Gastrocnemius medialis (tissue), 4 donors: ENCODE measurements around the gene DNAJC21. TPM values are rescaled to one million over a fixed set of nuclear protein-coding genes. Genes with fewer than 3 reads are reported as not detected.

Experiments
- ATAC-seq, 2 donors: fragments of 150-250 bp; one replicate each; pipeline ENCODE4 v1.9.1; 2016
- DNase-seq, 2 donors: peaks; one replicate each; pipeline ENCODE4 v3.0.0-alpha.2; 2019
- H3K27ac ChIP-seq, 4 donors: fragments of 200-600 bp; sonication (generic); 1 replicate in 1 of 4; 2 replicates in 3 of 4; pipeline ENCODE4 v1.5.1; 2016 to 2018; ENCODE audit warnings: mild to moderate bottlenecking in 2 of 4, moderate library complexity in 1 of 4
- H3K27me3 ChIP-seq, 3 donors: fragments of 200-600 bp; sonication (generic) in 2 of 3; 1 replicate in 1 of 3; 2 replicates in 2 of 3; pipeline versions ENCODE4 v1.5.1 to v1.6.0; 2016 to 2019; ENCODE audit warnings: mild to moderate bottlenecking in 1 of 3, moderate library complexity in 1 of 3
- H3K36me3 ChIP-seq, 2 donors: fragments of 200-600 bp; sonication (generic) in 1 of 2; one replicate each; pipeline ENCODE4 v1.5.1; 2017 to 2018
- H3K4me1 ChIP-seq, 2 donors: fragments of 200-600 bp; sonication (generic) in 1 of 2; one replicate each; pipeline ENCODE4 v1.5.1; 2016 to 2017; ENCODE audit warnings: mild to moderate bottlenecking in 2 of 2
- H3K4me3 ChIP-seq, 4 donors: fragments of 200-600 bp; sonication (generic) in 3 of 4; 1 replicate in 1 of 4; 2 replicates in 3 of 4; pipeline ENCODE4 v1.5.1; 2016 to 2019; ENCODE audit warnings: mild to moderate bottlenecking in 2 of 4
- H3K9me3 ChIP-seq, 3 donors: fragments of 200-600 bp; sonication (generic) in 2 of 3; 1 replicate in 1 of 3; 2 replicates in 2 of 3; pipeline ENCODE4 v1.5.1; 2016 to 2019
- CTCF ChIP-seq, 5 experiments: fragments of 450-650 bp in 3 of 5; fragments of 200-600 bp in 2 of 5; sonication (generic) in 2 of 5; IDR thresholded peaks in 4 of 5; conservative IDR thresholded peaks in 1 of 5; 1 replicate in 4 of 5; 2 replicates in 1 of 5; pipeline ENCODE4 v1.5.1; 2016 to 2019; ENCODE audit warnings: antibody characterized with exemption in 5 of 5, mild to moderate bottlenecking in 3 of 5, moderate library complexity in 3 of 5
- POLR2A ChIP-seq, 2 donors: fragments of 450-650 bp; IDR thresholded peaks; one replicate each; pipeline ENCODE4 v1.6.1; 2017; ENCODE audit warnings: antibody characterized with exemption in 2 of 2, mild to moderate bottlenecking in 2 of 2, moderate library complexity in 2 of 2
- in situ Hi-C, 4 donors: fragments of 200-750 bp; cut with MboI; loops; one replicate each; pipeline versions ENCODE4 v1.15.0 to v1.8.0; 2017; ENCODE audit warnings: low sequenced_read_pairs in 4 of 4
- intact Hi-C: fragments of 100-400 bp; cut with DNase I; formaldehyde crosslinking; loops from one replicate; pipeline ENCODE4 v1.15.1; 2023; ENCODE audit warnings: low total_unique reads
- total RNA-seq, 4 donors: library from RNA; depleted of rRNA; stranded (reverse); fragments of >200 nt; gene quantifications; one replicate each; pipeline versions ENCODE4 v1.1.0 to v1.2.3, GENCODE V29; 2016

Gene DNAJC21
- total RNA-seq, 4 donors from 2014 or later: 40.9 to 81.7 (median 74.7) TPM

GRCh38 chr5:34977934-34978613 lies 48.7 kb downstream of the DNAJC21 start:
- Histone ChIP-seq H3K9me3 (no peaks in the 10 kb centered on the region), H3K4me1 (no peaks in the 10 kb centered on the region), H3K36me3 (no peaks in the 10 kb centered on the region), H3K4me3 (no peak overlapping the region), H3K27me3 (no peaks in the 10 kb centered on the region), H3K27ac (no peak overlapping the region)
- TF ChIP-seq POLR2A (IDR thresholded peaks at IDR 0.05) (no peak), CTCF (IDR thresholded peaks at IDR 0.05 in 4 of 5, conservative IDR thresholded peaks at IDR 0.05 in 1 of 5) (no peak)
- in situ Hi-C loops (no loop called here), intact Hi-C loops (no loop called here)
- no peak for DNase-seq
- no peak for ATAC-seq

GRCh38 chr5:34978681-34979080 lies 49.3 kb downstream of the DNAJC21 start:
- Histone ChIP-seq H3K4me3 (no peak overlapping the region), H3K4me1 (no peaks in the 10 kb centered on the region), H3K36me3 (no peaks in the 10 kb centered on the region), H3K9me3 (no peaks in the 10 kb centered on the region), H3K27me3 (no peaks in the 10 kb centered on the region), H3K27ac (no peak overlapping the region)
- TF ChIP-seq POLR2A (IDR thresholded peaks at IDR 0.05) (no peak), CTCF (IDR thresholded peaks at IDR 0.05 in 4 of 5, conservative IDR thresholded peaks at IDR 0.05 in 1 of 5) (no peak)
- in situ Hi-C loops: no loop called here
- DNase-seq (no peak), ATAC-seq (no peak)
- intact Hi-C loops: no loop called here

- ATAC-seq (no peak), DNase-seq (no peak)
- TF ChIP-seq CTCF (IDR thresholded peaks at IDR 0.05 in 4 of 5, conservative IDR thresholded peaks at IDR 0.05 in 1 of 5) (no peak), POLR2A (IDR thresholded peaks at IDR 0.05) (no peak)
- H3K9me3 ChIP-seq: peaks cover 0 to 5% (median 2%) of the 10 kb centered on the region in 3 donors
- H3K27me3 ChIP-seq: no peaks in the 10 kb centered on the region
- H3K27ac ChIP-seq: no peak overlapping the region
- no peaks in the 10 kb centered on the region for H3K36me3 ChIP-seq
- H3K4me3 ChIP-seq: no peak overlapping the region
- in situ Hi-C loops: no loop called here
- intact Hi-C loops: no loop called here
- no peaks in the 10 kb centered on the region for H3K4me1 ChIP-seq
Observed at GRCh38 chr5:34982823-34983222, 53.5 kb downstream of the DNAJC21 start.

- DNase-seq (no peak), ATAC-seq (no peak)
- no peaks in the 10 kb centered on the region for H3K4me1 ChIP-seq
- TF ChIP-seq CTCF (IDR thresholded peaks at IDR 0.05 in 4 of 5, conservative IDR thresholded peaks at IDR 0.05 in 1 of 5): no peak
- no peak for TF ChIP-seq POLR2A (IDR thresholded peaks at IDR 0.05)
- in situ Hi-C loops (no loop called here), intact Hi-C loops (no loop called here)
- no peak overlapping the region for H3K27ac ChIP-seq
- H3K9me3 ChIP-seq: peaks cover 0 to 5% (median 2%) of the 10 kb centered on the region in 3 donors
- no peaks in the 10 kb centered on the region for H3K36me3 ChIP-seq
- no peak overlapping the region for H3K4me3 ChIP-seq
- no peaks in the 10 kb centered on the region for H3K27me3 ChIP-seq
Observed at GRCh38 chr5:34986965-34987364, 57.6 kb downstream of the DNAJC21 start.
